A549 (cell line): ENCODE results near the gene SGO1.

Source experiments
- CEBPB ChIP-seq, 2 experiments: fragments of >200 bp in 1 of 2; sonication (Bioruptor Twin) in 1 of 2; formaldehyde crosslinking in 1 of 2; IDR thresholded peaks; 2 replicates each; pipeline ENCODE4 v1.6.1; 2012 to 2016
- EP300 ChIP-seq, 2 experiments: fragments of >200 bp; sonication (Bioruptor Twin); formaldehyde crosslinking; IDR thresholded peaks; 2 replicates in 1 of 2; 3 replicates in 1 of 2; pipeline ENCODE4 v1.6.1; 2016 to 2017
- FOXS1 ChIP-seq: fragments of 250-450 bp; sonication (Bioruptor Pico); IDR thresholded peaks from 2 replicates; pipeline ENCODE4 v1.5.0; 2020; ENCODE audit warnings: mild to moderate bottlenecking, moderate library complexity
- HOXA7 ChIP-seq: fragments of 250-450 bp; sonication (Bioruptor Pico); IDR thresholded peaks from 2 replicates; pipeline ENCODE4 v1.5.0; 2020; ENCODE audit warnings: mild to moderate bottlenecking, moderate library complexity
- JUN ChIP-seq, 2 experiments: fragments of >200 bp; sonication (Bioruptor Twin); formaldehyde crosslinking; IDR thresholded peaks; 2 replicates in 1 of 2; 3 replicates in 1 of 2; pipeline ENCODE4 v1.6.1; 2016 to 2017
- MAFK ChIP-seq: fragments of 450-650 bp; IDR thresholded peaks from 2 replicates; pipeline ENCODE4 v1.6.1; 2014; ENCODE audit not compliant: partially characterized antibody
- MAZ ChIP-seq: fragments of 150-350 bp; IDR thresholded peaks from 2 replicates; pipeline ENCODE4 v1.6.1; 2014; ENCODE audit warnings: antibody characterized with exemption, low read depth, low read length, borderline replicate concordance
- POLR2A ChIP-seq: IDR thresholded peaks from 2 replicates; pipeline ENCODE4 v1.6.1; 2012; ENCODE audit warnings: mild to moderate bottlenecking, low read length
- RFX5 ChIP-seq: fragments of 450-650 bp; IDR thresholded peaks from 2 replicates; pipeline ENCODE4 v1.7.1; 2014; ENCODE audit warnings: antibody characterized with exemption, mild to moderate bottlenecking, moderate library complexity
- TF ChIP-seq, protein P1 (sequence below): fragments of 250-450 bp; sonication (Bioruptor Pico); IDR thresholded peaks from 2 replicates; pipeline ENCODE4 v1.5.0; 2021; ENCODE audit warnings: mild to moderate bottlenecking, moderate library complexity, borderline replicate concordance
- TF ChIP-seq, protein P2 (sequence below): fragments of >200 bp; sonication (Bioruptor Twin); formaldehyde crosslinking; IDR thresholded peaks from 3 replicates; pipeline ENCODE4 v1.5.1; 2016

GRCh38 chr3:20190991-20191390 lies 5.0 kb upstream of the SGO1 start:
- TF ChIP-seq MAFK (no peak), CEBPB (IDR thresholded peaks at IDR 0.05) (no peak), HOXA7 (CRISPR knock-in tag) (no peak), MAZ (no peak), POLR2A (no peak), EP300 (IDR thresholded peaks at IDR 0.05) (no peak), FOXS1 (no peak), JUN (IDR thresholded peaks at IDR 0.05) (no peak), RFX5 (no peak)
- TF ChIP-seq, protein P1, sequence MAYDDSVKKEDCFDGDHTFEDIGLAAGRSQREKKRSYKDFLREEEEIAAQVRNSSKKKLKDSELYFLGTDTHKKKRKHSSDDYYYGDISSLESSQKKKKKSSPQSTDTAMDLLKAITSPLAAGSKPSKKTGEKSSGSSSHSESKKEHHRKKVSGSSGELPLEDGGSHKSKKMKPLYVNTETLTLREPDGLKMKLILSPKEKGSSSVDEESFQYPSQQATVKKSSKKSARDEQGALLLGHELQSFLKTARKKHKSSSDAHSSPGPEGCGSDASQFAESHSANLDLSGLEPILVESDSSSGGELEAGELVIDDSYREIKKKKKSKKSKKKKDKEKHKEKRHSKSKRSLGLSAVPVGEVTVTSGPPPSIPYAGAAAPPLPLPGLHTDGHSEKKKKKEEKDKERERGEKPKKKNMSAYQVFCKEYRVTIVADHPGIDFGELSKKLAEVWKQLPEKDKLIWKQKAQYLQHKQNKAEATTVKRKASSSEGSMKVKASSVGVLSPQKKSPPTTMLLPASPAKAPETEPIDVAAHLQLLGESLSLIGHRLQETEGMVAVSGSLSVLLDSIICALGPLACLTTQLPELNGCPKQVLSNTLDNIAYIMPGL (CRISPR knock-in tag) = no peak
- TF ChIP-seq, protein P2, sequence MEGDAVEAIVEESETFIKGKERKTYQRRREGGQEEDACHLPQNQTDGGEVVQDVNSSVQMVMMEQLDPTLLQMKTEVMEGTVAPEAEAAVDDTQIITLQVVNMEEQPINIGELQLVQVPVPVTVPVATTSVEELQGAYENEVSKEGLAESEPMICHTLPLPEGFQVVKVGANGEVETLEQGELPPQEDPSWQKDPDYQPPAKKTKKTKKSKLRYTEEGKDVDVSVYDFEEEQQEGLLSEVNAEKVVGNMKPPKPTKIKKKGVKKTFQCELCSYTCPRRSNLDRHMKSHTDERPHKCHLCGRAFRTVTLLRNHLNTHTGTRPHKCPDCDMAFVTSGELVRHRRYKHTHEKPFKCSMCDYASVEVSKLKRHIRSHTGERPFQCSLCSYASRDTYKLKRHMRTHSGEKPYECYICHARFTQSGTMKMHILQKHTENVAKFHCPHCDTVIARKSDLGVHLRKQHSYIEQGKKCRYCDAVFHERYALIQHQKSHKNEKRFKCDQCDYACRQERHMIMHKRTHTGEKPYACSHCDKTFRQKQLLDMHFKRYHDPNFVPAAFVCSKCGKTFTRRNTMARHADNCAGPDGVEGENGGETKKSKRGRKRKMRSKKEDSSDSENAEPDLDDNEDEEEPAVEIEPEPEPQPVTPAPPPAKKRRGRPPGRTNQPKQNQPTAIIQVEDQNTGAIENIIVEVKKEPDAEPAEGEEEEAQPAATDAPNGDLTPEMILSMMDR = no peak
